Karpas-422 (cell line): ENCODE measurements around the gene ST8SIA6. TPM values are rescaled to one million over a fixed set of nuclear protein-coding genes. Genes with fewer than 3 reads are reported as not detected.
"Not testable (repeated sequence)": the region's sequence is repeated elsewhere in the genome, so short reads cannot be mapped to it uniquely, and the experiment has no call there.

Experiments
- DNase-seq: peaks from one replicate; pipeline ENCODE4 v3.0.0-alpha.2; 2015
- H2AFZ ChIP-seq: fragments of 200-600 bp; sonication (generic); 2 replicates; pipeline ENCODE4 v1.6.1; 2014; ENCODE audit warnings: antibody characterized with exemption, low read length, mixed read lengths
- H3K27ac ChIP-seq: fragments of 200-600 bp; sonication (generic); 2 replicates; pipeline ENCODE4 v1.5.1; 2014; ENCODE audit warnings: mild to moderate bottlenecking, low read length, moderate library complexity
- H3K27me3 ChIP-seq: fragments of 200-600 bp; sonication (generic); 2 replicates; pipeline ENCODE4 v1.6.1; 2014; ENCODE audit warnings: low read length, mixed read lengths
- H3K36me3 ChIP-seq: fragments of 200-600 bp; sonication (generic); 2 replicates; pipeline ENCODE4 v1.6.1; 2014; ENCODE audit warnings: low read length, mixed read lengths; ENCODE audit not compliant: insufficient read depth
- H3K4me1 ChIP-seq: fragments of 200-600 bp; sonication (generic); 2 replicates; pipeline ENCODE4 v1.6.1; 2014; ENCODE audit warnings: mild to moderate bottlenecking, low read length, mixed read lengths
- H3K4me2 ChIP-seq: fragments of 200-600 bp; sonication (generic); 2 replicates; pipeline ENCODE4 v1.6.1; 2014; ENCODE audit warnings: low read length, low read depth, mild to moderate bottlenecking; ENCODE audit not compliant: poor library complexity, severe bottlenecking
- H3K4me3 ChIP-seq: fragments of 200-600 bp; sonication (generic); 2 replicates; pipeline ENCODE4 v1.5.1; 2014; ENCODE audit warnings: mild to moderate bottlenecking, antibody characterized with exemption, low read length, mixed read lengths
- H3K79me2 ChIP-seq: fragments of 200-600 bp; sonication (generic); 2 replicates; pipeline ENCODE4 v1.6.1; 2014; ENCODE audit warnings: mild to moderate bottlenecking, low read length, mixed read lengths
- H3K9ac ChIP-seq: fragments of 200-600 bp; sonication (generic); 2 replicates; pipeline ENCODE4 v1.6.0; 2014; ENCODE audit warnings: low read length
- H3K9me2 ChIP-seq: fragments of 200-600 bp; sonication (generic), shearing (Covaris generic); replicated peaks from 2 replicates; pipeline ENCODE4 v1.6.0; 2014; ENCODE audit warnings: mild to moderate bottlenecking, low read length, moderate library complexity; ENCODE audit not compliant: insufficient read depth
- H3K9me3 ChIP-seq: fragments of 300-700, 200-600 bp; sonication (generic); 2 replicates; pipeline ENCODE4 v1.6.1; 2014; ENCODE audit warnings: low read length, mixed read lengths
- H4K20me1 ChIP-seq: fragments of 200-600 bp; sonication (generic); 2 replicates; pipeline ENCODE4 v1.6.1; 2014; ENCODE audit warnings: mild to moderate bottlenecking, antibody characterized with exemption, low read length, low read depth; ENCODE audit not compliant: insufficient read depth
- total RNA-seq: library from RNA; depleted of rRNA; stranded (reverse); fragments of >200 nt; shearing (Covaris generic); gene quantifications from 2 replicates; pipeline ENCODE4 v1.2.3, GENCODE V29; 2014; ENCODE audit warnings: low replicate concordance

ST8SIA6 gene
- total RNA-seq, 1 experiment from 2014 or later = not detected

GRCh38 chr10:17452060-17452841 lies 2.1 kb downstream of the ST8SIA6 start:
- H3K4me3 ChIP-seq = no peak overlapping the region
- H3K36me3 ChIP-seq = no peaks in the 10 kb centered on the region
- no peaks in the 10 kb centered on the region for H3K4me1 ChIP-seq
- H3K9ac ChIP-seq = no peak overlapping the region
- H3K4me2 ChIP-seq = no peak overlapping the region
- no peaks in the 10 kb centered on the region for H3K27me3 ChIP-seq
- no peak overlapping the region for H3K27ac ChIP-seq
- H4K20me1 ChIP-seq = no peaks in the 10 kb centered on the region
- no peaks in the 10 kb centered on the region for H3K9me2 ChIP-seq
- no peak overlapping the region for H2AFZ ChIP-seq
- no peak for DNase-seq
- H3K9me3 ChIP-seq = no peaks in the 10 kb centered on the region
- no peaks in the 10 kb centered on the region for H3K79me2 ChIP-seq

GRCh38 chr10:17450024-17450423 lies 4.4 kb downstream of the ST8SIA6 start:
- Histone ChIP-seq H4K20me1 (no peaks in the 10 kb centered on the region), H2AFZ (no peak overlapping the region), H3K9me3 (no peaks in the 10 kb centered on the region), H3K4me1 (no peaks in the 10 kb centered on the region), H3K4me2 (no peak overlapping the region), H3K27me3 (no peaks in the 10 kb centered on the region), H3K9ac (no peak overlapping the region), H3K4me3 (no peak overlapping the region), H3K27ac (no peak overlapping the region), H3K36me3 (no peaks in the 10 kb centered on the region), H3K9me2 (no peaks in the 10 kb centered on the region), H3K79me2 (no peaks in the 10 kb centered on the region)
- DNase-seq = no peak

GRCh38 chr10:17445400-17445998 lies 8.9 kb downstream of the ST8SIA6 start:
- H2AFZ ChIP-seq = no peak overlapping the region
- H3K4me3 ChIP-seq = no peak overlapping the region
- no peaks in the 10 kb centered on the region for H3K79me2 ChIP-seq
- DNase-seq = no peak
- no peaks in the 10 kb centered on the region for H3K9me3 ChIP-seq
- no peaks in the 10 kb centered on the region for H3K9me2 ChIP-seq
- no peak overlapping the region for H3K4me2 ChIP-seq
- no peak overlapping the region for H3K27ac ChIP-seq
- H3K9ac ChIP-seq = no peak overlapping the region
- no peaks in the 10 kb centered on the region for H4K20me1 ChIP-seq
- no peaks in the 10 kb centered on the region for H3K4me1 ChIP-seq
- H3K27me3 ChIP-seq = no peaks in the 10 kb centered on the region; the same call in 1 of the 2 replicates
- no peaks in the 10 kb centered on the region for H3K36me3 ChIP-seq

- Histone ChIP-seq H3K4me1 (no peaks in the 10 kb centered on the region), H3K27ac (no peak overlapping the region), H3K79me2 (no peaks in the 10 kb centered on the region), H3K9me3 (no peaks in the 10 kb centered on the region), H3K9ac (no peak overlapping the region), H2AFZ (no peak overlapping the region), H3K4me2 (no peak overlapping the region), H3K9me2 (no peaks in the 10 kb centered on the region), H3K36me3 (no peaks in the 10 kb centered on the region), H3K4me3 (no peak overlapping the region), H4K20me1 (no peaks in the 10 kb centered on the region), H3K27me3 (no peaks in the 10 kb centered on the region; the same call in 1 of the 2 replicates)
- no peak for DNase-seq
Observed at GRCh38 chr10:17444388-17444714, 10.0 kb downstream of the ST8SIA6 start.

- H3K4me3 ChIP-seq = no peak overlapping the region
- H3K4me2 ChIP-seq = no peak overlapping the region
Observed at GRCh38 chr10:17443707-17444387, 10.5 kb downstream of the ST8SIA6 start.

GRCh38 chr10:17438583-17438982 lies 15.8 kb downstream of the ST8SIA6 start:
- H3K9me2 ChIP-seq = no peaks in the 10 kb centered on the region
- no peaks in the 10 kb centered on the region for H4K20me1 ChIP-seq
- H3K9ac ChIP-seq = no peak overlapping the region
- no peak for DNase-seq
- H3K79me2 ChIP-seq = no peaks in the 10 kb centered on the region
- no peak overlapping the region for H2AFZ ChIP-seq
- H3K9me3 ChIP-seq = no peaks in the 10 kb centered on the region
- H3K4me3 ChIP-seq = no peak overlapping the region
- no peak overlapping the region for H3K27ac ChIP-seq
- H3K27me3 ChIP-seq = no peaks in the 10 kb centered on the region; the same call in 1 of the 2 replicates
- no peaks in the 10 kb centered on the region for H3K36me3 ChIP-seq
- no peak overlapping the region for H3K4me2 ChIP-seq
- no peaks in the 10 kb centered on the region for H3K4me1 ChIP-seq

More at GRCh38 chr10:17443707-17444387, 10.5 kb downstream of the ST8SIA6 start:
- Histone ChIP-seq H3K9me3 (no peaks in the 10 kb centered on the region), H4K20me1 (no peaks in the 10 kb centered on the region), H3K36me3 (no peaks in the 10 kb centered on the region), H2AFZ (no peak overlapping the region), H3K9ac (no peak overlapping the region), H3K4me1 (no peaks in the 10 kb centered on the region), H3K79me2 (no peaks in the 10 kb centered on the region), H3K27me3 (no peaks in the 10 kb centered on the region; the same call in 1 of the 2 replicates), H3K27ac (no peak overlapping the region), H3K9me2 (no peaks in the 10 kb centered on the region)
- DNase-seq = no peak

GRCh38 chr10:17436578-17436977 lies 17.8 kb downstream of the ST8SIA6 start:
- not testable (repeated sequence) for H3K79me2 ChIP-seq, H3K36me3 ChIP-seq, H3K9me2 ChIP-seq, H3K4me2 ChIP-seq, H2AFZ ChIP-seq, H3K9ac ChIP-seq, H3K4me1 ChIP-seq, H3K27me3 ChIP-seq, DNase-seq, H3K27ac ChIP-seq, H3K9me3 ChIP-seq, H4K20me1 ChIP-seq, H3K4me3 ChIP-seq

- Histone ChIP-seq H3K36me3 (no peaks in the 10 kb centered on the region), H3K27ac (no peak overlapping the region), H3K4me1 (no peaks in the 10 kb centered on the region), H3K4me3 (no peak overlapping the region), H3K9me2 (no peaks in the 10 kb centered on the region), H2AFZ (no peak overlapping the region), H3K27me3 (no peaks in the 10 kb centered on the region), H3K9me3 (no peaks in the 10 kb centered on the region), H3K79me2 (no peaks in the 10 kb centered on the region), H3K4me2 (no peak overlapping the region), H4K20me1 (no peaks in the 10 kb centered on the region), H3K9ac (no peak overlapping the region)
- no peak for DNase-seq
Observed at GRCh38 chr10:17435953-17436352, 18.4 kb downstream of the ST8SIA6 start.
